Measurements from ENCODE around the gene TMOD1.
"Not testable (repeated sequence)": the region's sequence is repeated elsewhere in the genome, so short reads cannot be mapped to it uniquely, and the experiment has no call there.

Gene TMOD1

DNA sequence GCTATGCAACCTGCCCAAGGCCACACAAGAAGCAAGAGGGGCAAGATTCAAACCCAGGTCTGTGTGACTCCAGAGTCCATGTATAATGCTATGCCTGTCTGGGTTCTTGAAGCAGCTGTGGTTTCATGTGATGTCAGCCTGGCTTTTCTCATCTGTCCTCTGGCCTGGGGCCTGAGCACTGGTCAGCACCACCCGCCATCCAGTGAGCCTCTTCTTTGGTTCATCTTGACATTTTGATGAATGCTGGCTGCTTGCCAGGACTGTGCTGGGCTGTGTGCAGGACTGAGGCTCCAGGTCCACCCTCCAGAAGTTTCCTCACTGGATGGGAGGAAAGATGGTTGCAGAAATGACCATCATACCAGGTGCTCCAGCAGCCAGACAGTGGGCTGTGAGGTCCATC, 70.2 kb downstream of the TMOD1 start:
- no peak for DNase-seq

DNA sequence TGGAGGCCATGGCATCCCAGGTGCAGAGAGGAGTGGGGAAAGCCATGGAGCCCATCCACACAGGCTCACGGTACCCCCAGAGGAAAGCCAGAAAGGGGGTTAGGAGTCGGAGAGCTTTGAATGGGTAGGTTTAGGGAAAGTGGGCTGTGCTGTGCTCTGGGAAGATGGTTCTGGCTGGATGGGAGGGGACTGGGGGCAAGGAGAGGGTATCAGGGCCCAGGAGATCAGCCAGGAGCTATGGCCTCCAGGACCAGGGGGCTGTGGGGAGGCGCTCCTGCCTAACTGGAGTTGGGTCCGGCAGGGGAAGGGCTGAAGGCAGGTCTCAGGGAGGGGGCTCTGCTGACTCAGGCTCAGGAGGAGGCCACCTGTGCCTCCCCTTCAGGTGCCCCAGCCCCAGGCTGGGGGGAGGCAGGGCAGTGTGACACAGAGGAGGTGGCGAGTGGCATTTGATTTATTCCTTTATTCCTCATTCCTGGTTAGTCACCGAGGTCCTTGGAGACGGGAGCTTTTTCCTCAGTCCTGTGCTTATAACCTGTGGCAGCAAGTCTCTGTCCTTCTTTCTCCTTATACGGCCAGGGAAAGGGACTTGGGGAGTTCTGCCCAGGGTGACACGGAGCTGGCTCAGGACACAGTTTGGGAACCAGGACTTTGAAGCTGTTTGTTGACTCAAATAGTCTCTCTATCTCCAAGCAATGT, 70.9 kb downstream of the TMOD1 start:
- DNase-seq, result no peak

DNA sequence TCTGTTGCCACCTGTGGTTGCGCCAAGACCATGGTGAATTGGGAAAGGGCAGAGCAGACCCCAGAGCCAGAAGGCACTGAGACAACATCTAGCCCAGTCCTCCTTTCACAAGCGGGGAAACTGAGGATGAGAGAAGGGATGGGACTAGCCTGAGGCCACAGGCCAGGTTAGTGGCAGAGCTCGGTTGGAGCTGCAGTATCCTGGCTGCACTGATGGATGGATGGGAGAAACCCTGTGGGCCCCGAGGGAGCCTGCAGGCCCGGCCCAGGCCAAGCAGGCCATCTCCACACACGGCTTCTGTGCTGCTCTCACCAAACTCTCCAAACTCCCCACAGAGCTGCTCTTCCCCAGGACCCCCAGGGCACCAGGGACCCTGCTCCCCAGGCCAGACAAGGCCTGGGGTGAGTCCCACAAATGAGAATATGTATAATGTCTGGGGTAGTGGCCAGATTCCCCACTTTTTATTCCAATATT, 71.5 kb downstream of the TMOD1 start:
- no peak for DNase-seq

DNA sequence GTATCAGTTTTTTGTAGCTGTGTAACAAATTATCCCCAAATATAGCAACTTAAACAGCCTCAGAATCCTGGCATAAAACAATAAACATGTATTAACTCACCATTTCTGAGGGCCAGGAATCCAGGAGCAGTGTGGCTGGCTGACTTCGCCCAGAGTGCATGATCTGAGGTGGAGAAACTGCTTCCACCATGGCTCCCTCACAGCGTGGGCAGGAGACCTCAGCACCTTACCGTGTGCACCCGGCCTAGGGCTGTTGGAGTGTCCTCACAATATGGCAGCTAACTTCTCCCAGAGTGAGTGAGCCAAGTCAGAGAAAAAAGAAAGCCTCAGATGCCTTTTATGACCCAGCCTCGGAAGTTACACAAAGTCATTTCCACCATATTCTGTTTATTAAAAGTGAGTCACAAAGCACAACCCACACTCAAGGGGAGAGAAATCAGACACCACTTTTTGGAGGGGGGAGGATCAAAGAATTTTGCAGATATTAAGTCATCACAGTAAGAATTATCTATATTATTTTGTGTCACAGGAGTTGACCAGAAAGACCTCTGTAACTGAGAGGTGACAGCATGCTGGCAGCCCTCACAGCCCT, 72.1 kb downstream of the TMOD1 start:
- DNase-seq, result no peak

DNA sequence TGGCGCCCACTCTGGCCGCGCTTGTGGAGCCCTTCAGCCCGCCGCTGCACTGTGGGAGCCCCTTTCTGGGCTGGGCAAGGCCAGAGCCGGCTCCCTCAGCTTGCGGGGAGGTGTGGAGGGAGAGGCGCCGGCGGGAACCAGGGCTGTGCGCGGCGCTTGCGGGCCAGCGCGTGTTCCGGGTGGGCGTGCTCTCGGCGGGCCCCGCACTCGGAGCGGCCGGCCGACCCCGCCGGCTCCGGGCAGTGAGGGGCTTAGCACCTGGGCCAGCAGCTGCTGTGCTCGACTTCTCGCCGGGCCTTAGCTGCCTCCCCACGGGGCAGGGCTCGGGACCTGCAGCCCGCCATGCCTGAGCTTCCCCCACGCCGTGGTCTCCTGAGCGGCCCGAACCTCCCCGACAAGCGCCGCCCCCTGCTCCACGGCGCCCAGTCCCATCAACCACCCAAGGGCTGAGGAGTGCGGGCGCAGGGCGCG, 72.7 kb downstream of the TMOD1 start:
- not testable (repeated sequence) for DNase-seq

DNA sequence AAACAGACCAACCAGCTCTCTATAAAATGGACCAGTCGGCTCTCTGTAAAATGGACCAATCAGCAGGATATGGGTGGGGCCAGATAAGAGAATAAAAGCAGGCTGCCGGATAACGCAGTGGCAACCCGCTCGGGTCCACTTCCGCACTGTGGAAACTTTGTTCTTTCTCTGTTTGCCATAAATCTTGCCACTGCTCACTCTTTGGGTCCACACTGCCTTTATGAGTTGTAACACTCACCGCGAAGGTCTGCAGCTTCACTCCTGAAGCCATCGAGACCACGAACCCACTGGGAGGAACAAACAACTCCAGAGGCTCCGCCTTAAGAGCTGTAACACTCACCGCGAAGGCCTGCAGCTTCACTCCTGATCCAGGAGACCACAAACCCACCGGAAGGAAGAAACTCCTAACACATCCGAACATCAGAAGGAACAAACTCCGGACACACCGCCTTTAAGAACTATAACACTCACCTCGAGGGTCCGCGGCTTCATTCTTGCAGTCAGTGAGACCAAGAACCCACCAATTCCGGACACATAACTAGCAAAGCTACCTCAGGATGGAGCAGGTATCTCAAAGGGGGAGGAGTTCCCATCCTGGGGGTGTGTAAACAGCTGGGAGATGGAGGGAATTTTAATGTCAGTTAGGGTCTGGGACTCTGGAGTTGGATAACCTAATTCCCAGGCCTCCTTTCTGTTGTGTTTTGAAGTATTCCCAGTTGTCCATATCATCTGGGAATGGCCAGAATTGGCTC, 73.6 kb downstream of the TMOD1 start:
- DNase-seq, result not testable (repeated sequence)

DNA sequence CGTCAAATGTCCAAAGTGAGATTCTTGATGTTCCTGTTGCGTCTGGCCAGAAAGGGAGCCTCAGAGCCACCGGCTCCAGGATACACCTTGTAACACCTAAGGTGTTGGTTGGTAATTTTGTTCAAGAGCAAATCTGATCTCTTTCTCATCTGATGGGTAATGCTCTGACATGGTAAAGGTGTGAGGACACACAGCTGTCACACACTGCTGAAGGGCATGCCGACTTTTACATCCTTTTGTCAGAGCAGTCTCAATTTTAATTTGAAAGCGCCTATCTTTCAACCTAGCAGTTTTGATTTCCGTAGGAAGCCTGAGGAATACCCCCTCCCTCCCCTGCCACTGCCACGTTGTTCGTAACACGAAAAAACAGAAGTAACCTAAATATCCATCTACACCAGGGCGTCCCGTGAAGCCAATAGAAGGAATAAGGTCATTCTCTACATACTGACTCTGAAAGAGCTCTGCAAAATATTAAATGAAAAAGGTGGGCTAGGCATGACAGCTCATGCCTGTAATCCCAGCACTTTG, 74.3 kb downstream of the TMOD1 start:
- DNase-seq, result no peak

DNA sequence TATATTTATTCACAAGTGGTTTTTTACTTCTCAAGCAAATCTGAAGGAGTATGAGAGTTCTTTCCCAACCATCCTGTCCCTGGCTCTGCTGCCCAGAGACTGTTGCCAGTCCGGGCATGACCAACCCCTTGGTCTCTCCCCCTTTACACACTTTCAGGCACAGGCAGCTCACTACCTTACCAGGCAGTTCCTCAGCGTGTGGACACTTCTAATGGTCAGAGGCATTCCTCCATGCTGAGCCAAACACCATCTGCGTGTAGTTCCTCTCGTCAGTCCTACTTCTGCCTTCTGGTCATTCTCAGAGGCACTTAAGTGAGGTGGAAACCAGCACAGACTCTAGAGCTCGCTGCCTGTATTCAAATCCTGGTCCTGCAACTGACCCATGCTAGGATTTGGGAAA, 75.6 kb downstream of the TMOD1 start:
- no peak for DNase-seq

DNA sequence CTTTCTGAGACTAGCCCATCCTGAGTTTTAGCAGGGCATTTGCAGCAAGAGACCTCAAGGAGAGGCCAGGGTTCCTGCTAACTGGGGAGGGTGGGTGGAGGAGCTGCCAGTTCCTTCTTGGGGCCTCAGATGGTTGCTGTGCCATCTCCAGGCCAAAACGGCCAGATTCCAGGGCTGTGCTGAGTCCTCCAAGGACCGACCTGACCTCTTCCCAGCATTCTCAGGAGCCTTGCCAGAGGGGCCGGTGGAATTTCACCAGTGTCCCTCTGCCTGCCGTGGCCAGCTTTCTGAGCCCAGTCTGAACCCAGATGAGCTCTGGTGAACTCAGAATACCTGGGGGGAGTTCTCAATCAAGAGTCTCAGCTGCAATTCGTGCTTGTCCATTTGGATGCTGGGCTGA, 77.4 kb downstream of the TMOD1 start:
- DNase-seq, result no peak

DNA sequence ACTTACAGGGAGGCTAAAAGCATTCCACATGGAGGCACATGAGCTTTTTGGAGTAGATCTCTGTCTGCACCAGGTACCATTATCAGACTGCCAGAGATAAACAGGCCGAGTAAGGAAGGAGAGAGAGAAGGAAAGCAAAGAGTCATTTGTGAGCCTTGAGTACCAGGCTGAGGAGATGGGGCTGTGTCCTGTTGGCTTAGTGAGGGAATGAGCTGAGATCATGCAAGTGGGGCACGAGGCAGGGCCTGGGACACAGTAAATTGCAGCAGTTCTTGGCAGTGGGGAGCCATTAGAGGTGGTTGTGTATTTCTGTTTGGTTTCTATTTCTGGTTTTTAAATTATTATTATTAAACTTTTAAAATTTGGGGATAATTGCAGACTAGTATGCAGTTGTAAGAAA, 78.4 kb downstream of the TMOD1 start:
- no peak for DNase-seq

DNA sequence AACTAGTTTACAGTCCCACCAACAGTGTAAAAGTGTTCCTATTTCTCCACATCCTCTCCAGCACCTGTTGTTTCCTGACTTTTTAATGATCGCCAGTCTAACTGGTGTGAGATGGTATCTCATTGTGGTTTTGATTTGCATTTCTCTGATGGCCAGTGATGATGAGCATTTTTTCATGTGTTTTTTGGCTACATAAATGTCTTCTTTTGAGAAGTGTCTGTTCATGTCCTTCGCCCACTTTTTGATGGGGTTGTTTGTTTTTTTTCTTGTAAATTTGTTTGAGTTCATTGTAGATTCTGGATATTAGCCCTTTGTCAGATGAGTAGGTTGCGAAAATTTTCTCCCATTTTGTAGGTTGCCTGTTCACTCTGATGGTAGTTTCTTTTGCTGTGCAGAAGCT, 80.1 kb downstream of the TMOD1 start:
- not testable (repeated sequence) for DNase-seq

DNA sequence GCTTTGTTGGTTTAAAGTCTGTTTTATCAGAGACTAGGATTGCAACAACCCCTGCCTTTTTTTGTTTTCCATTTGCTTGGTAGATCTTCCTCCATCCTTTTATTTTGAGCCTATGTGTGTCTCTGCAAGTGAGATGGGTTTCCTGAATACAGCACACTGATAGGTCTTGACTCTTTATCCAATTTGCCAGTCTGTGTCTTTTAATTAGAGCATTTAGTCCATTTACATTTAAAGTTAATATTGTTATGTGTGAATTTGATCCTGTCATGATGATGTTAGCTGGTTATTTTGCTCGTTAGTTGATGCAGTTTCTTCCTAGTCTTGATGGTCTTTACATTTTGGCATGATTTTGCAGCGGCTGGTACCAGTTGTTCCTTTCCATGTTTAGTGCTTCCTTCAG, 83.3 kb downstream of the TMOD1 start:
- not testable (repeated sequence) for DNase-seq

DNA sequence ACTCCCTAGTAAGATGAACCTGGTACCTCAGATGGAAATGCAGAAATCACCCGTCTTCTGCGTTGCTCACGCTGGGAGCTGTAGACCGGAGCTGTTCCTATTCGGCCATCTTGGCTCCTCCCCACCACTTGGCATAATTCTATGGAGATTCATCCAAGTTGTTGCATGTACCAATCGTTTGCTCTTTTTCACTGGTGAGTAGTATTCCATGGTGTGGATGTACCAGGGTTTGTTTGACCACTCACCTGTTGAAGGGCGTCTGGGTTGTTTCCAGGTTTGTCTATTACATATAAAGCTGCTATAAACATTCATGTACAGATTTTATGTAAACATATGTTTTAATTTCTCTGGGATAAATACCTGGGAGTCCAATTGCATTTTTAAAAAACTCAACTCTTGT, 85.4 kb downstream of the TMOD1 start:
- DNase-seq, result not testable (repeated sequence)

DNA sequence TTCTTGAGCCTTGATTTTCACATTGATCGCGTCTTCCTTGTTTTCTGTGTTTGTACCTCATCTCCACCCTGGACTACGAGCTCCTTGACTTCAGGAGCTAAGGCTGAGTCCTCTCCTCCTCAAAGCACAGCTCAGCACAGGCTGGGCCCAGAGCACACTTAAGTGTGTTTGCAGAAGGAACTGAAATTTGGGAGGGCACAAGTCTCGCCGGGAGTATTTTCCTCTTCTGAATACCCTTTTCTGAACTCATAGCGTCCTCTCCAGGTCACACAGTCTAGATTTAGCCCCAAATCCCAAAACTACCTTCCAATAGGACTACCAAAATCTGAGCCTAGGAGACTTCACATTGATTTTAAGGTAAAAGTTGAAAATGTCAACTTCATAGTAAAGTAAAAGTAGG, 90.1 kb downstream of the TMOD1 start:
- no peak for DNase-seq

DNA sequence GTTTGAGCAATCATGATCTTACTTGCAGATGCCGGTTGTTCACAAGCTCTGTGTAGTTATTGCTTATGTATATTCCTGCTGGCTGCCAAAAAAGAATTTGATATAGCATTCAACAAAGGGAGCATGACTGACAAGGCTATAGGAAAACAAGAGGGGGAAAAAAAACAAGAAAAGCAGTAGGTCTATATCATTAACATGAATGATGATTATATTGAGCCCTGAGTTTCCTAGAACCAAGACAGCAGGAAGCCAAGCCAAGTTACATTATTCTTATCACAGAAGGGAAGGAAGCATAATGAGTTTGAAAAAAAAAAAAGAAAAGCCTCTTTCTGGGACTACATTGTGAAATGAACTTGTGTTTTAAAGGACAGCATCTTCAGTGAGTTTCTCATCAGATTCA, 90.7 kb downstream of the TMOD1 start:
- DNase-seq, result no peak

DNA sequence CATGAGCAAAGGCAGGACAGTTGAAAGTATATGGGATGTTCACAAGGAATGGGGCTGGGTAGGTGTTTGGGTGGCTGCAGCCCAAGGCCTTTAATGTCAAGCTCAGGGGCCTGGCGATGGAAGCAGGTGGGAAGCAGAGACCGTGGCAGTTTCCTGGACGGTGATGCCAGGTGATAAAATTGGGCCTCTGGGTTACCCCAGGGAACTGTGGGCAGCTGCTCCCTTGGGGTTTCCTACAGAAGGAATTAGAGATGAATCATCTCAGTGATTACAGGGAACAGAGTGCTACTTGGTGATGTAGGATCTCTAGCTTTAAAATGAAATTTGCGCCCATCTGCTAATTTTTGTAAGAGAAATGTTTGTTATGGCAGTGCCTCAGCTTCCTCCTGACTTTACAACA, 92.5 kb downstream of the TMOD1 start:
- DNase-seq, result no peak

DNA sequence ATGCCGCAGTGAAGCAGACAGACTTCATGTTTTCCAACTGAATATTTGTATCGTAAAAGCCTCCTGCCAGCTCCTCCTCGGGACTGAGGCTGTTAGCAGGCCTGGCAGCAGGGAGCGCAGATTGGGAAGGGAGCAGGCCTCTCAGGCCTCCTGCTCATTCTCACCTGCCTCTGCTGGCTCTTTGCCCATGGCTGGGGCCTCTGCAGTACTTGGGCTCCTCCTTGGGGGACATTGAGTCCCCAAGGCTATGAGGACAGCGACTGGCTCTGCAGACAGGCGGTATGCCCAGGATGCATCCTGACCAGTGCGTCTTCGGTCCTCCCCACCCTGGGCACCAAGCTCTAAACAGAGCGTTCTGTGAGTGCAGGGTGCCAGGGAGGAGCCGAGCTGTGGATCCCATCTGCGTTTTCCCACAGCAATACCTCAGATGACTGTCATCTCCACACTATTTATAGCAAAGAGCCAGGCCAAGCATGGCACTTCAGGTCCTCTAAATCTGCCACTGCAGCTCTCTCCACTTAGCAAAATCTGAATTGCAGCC, 93.0 kb downstream of the TMOD1 start:
- no peak for DNase-seq

DNA sequence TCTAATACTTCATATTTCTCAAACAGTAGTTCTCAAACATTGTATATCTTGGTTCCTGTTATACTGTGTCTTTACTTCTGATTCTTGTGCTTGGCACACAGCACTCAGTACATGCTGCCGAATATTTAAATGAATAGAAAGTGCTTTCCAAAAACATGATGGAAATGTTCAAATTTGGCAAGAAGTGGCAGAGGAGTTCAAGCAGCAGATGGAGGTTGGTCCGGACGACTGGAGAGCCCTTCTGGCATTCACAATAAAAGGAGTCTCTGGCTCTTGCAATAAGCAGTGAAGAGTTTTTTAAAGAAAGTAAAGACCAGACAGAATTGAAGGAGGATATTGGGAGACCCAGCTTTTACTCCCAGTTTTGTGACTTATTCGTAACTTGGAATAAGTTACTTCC, 95.4 kb downstream of the TMOD1 start:
- DNase-seq, result no peak

DNA sequence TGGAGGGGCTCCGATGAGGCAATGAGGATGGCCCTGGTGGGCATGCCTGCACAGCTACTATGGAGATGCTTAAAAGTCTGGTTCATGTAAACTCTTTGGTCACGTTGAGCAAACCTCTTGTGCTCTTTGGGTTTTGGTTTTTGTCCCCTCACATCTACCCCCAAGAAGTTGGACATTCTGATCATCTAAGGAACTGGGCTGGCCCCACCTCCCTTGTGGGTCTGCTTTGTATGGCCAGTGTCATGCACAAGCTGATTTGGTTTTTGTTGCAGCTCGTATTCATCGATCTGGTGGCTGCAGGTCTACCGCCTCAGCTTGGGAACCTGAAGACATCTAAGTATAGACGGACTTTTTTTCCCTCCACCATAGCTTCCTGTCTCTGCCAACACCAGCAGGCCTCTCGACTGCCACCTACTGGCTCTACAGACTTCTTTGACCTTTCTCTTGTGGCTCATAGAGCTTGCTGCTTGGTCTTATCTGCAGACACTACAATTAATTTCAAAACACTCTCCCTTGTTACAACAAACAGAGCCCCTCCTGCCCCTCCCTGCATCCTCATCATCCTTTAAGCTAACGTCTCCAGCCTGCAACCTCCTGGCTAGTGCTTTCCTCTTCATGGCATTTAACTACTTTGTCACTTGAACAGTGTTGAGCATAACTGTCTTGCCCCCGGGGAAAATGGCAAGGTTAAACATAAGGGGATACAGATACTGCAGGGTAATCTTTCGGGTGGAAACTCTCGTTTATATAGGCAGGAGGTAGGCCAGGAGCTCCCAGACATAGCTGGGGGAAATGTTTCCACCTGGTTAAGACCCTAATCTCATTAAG, 97.2 kb downstream of the TMOD1 start:
- DNase-seq, result peak; percentile 42

DNA sequence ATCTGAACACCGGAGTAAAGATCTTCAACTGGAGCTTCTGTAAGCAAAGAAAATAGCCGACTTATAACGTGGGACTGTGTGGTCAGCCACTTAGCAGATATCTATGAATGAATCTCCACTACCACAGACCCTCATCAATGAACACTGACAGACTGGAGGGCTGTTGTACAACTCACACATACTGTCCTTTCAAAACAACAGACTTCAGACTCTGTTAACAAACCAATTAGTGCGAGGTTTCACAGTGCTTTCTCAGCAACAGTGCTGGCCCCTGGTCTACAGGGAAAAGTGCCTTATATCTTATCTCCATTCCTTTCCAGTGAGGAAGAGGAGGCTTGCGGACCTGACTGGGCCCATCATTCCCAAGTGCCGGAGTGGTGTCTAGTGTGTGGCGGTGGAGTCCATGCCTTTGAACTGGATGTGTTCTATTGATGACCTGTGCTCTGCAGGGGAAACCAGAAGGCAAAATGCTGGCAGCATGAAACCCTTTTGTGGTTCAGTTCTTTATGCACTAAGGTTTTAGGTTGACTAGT, 97.9 kb downstream of the TMOD1 start:
- DNase-seq, result no peak

DNA sequence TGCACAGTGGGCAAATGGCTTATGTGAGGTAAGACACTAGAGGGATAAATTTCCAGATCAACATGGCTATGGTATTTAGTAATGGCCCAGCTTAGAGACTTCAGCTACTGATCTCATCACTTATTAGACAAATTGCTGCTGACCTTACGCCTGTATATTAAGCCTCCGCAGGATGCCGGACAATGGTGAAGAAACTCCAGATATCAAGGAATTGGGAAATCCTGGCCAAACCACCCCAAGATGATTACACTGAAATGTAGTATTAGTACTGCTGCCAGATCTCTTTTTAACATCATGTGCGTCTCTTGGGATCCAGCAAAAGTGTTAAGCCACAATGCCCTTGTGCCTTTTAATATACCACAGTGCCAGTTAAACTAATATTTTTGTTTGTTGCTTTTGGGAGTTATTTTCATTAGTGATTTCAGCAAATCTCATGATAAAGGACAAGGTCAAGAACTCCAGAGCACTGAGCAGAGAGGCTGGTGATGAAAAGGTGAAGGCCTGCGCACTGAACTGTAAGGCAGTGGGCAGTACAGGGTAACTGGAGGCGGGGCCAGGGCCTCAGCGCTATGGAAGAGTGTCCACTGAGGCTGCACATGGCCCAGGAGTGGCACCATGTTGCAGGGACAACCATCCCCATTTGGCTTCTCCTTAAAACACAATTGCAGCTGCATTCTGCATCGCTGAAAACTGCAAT, 99.2 kb downstream of the TMOD1 start:
- no peak for DNase-seq

Data from activated CD4-positive, alpha-beta T cell treated with anti-CD3 and anti-CD28 coated beads for 1 hour (primary cell).